PC-9 (cell line): ENCODE measurements around the gene INSYN2B.

Experiments
- CTCF ChIP-seq: fragments of 200-600 bp; sonication (generic); conservative IDR thresholded peaks from 2 replicates; pipeline ENCODE4 v1.6.1; 2017; ENCODE audit warnings: mixed run types, antibody characterized with exemption, mild to moderate bottlenecking, moderate library complexity
- EZH2 ChIP-seq: fragments of 200-600 bp; sonication (generic); IDR thresholded peaks from 2 replicates; pipeline ENCODE4 v1.8.0; 2017; ENCODE audit warnings: antibody characterized with exemption, low read depth

GRCh38 chr5:169934990-169935389 lies 45.3 kb downstream of the INSYN2B start:
- TF ChIP-seq EZH2 = no peak
- no peak for TF ChIP-seq CTCF
